ENCODE data around the gene TDRD12.

Gene TDRD12

DNA sequence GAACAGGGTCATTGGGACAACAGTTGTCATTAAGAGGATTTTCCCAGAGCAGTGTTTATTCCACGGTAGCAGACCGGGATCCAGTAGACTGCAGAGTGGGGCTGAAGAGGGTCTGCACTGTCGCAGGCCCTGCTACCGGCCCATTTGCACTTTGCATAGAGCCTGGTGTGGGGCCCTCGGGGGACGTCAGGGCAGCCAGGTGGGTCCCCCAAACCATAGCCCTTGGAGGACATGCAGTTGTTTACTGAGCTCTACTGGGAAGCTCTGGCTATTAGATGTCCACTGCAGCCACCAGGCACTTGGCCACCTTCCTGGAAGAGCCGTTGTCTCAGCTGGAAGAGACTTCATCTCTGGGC lies 104.2 kb downstream of the TDRD12 start:
- DNase-seq (ENCODE audit: low spot score): no peak
- in situ Hi-C loops (cut with MboI; ENCODE audit: low sequenced_read_pairs, unreplicated experiment): no loop called here
- TF ChIP-seq, protein P1, sequence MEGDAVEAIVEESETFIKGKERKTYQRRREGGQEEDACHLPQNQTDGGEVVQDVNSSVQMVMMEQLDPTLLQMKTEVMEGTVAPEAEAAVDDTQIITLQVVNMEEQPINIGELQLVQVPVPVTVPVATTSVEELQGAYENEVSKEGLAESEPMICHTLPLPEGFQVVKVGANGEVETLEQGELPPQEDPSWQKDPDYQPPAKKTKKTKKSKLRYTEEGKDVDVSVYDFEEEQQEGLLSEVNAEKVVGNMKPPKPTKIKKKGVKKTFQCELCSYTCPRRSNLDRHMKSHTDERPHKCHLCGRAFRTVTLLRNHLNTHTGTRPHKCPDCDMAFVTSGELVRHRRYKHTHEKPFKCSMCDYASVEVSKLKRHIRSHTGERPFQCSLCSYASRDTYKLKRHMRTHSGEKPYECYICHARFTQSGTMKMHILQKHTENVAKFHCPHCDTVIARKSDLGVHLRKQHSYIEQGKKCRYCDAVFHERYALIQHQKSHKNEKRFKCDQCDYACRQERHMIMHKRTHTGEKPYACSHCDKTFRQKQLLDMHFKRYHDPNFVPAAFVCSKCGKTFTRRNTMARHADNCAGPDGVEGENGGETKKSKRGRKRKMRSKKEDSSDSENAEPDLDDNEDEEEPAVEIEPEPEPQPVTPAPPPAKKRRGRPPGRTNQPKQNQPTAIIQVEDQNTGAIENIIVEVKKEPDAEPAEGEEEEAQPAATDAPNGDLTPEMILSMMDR (IDR thresholded peaks at IDR 0.05; ENCODE audit: borderline replicate concordance, control extremely low read depth, extremely low read depth, insufficient read depth, missing control alignments): no peak

DNA sequence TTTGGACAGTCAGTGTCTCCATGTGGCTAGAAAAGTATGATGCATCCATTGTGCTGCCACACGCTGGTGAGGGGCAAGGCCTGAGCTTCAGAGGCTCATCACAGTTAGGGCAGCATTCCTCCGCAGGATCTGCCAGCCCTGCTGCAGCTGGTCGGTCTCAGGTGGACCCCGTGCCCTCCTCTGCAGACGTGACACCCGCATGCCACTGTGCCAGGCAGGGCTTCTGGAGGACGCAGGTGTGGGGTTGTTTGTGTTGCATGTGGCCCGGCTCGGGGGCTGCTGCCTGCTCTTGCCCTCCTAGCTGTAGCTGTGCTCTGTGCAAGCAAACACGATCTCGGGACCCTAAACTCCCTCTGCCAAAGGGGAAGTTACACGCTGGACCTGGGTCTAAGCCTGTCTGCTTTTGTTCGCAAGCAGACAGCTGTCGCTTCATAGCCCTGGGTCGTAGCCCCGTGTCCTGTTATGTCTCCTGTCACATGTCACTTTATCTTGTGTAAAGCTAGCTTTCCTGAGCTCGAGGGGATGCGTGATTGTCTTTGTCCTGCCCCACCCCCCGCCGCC lies 104.7 kb downstream of the TDRD12 start:
- no peak for DNase-seq (ENCODE audit: low spot score)
- in situ Hi-C loops (cut with MboI; ENCODE audit: low sequenced_read_pairs, unreplicated experiment): no loop called here
- TF ChIP-seq, protein P1 (IDR thresholded peaks at IDR 0.05; ENCODE audit: borderline replicate concordance, control extremely low read depth, extremely low read depth, insufficient read depth, missing control alignments): no peak

GRCh38 chr19:32824916-32825608 lies 105.5 kb downstream of the TDRD12 start:
- no peak for DNase-seq (ENCODE audit: low spot score)
- TF ChIP-seq, protein P1 (IDR thresholded peaks at IDR 0.05; ENCODE audit: borderline replicate concordance, control extremely low read depth, extremely low read depth, insufficient read depth, missing control alignments): no peak
- in situ Hi-C loops (cut with MboI; ENCODE audit: low sequenced_read_pairs, unreplicated experiment): no loop called here

DNA sequence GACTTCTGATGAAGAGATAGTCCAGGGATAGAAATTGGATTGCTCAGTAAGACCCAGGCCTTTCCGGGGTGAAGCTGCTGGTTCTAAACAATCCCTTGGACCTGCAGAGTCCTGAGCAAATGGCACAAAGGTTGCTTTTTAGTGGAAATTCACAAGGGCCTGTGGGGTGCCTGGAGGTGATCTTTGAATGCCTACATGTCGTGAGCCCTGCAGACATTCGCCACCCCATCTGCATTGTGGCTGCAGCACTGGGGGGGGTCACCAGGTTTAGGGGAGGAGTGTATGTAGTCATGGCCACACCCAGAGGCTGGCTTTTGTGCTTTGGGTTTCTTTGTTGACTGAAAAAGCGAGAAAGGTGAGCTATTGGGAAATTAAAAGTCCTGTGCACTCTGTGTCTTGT lies 108.6 kb downstream of the TDRD12 start:
- TF ChIP-seq, protein P1 (IDR thresholded peaks at IDR 0.05; ENCODE audit: borderline replicate concordance, control extremely low read depth, extremely low read depth, insufficient read depth, missing control alignments): no peak
- DNase-seq (ENCODE audit: low spot score): no peak

GRCh38 chr19:32828643-32829344 lies 109.2 kb downstream of the TDRD12 start:
- TF ChIP-seq, protein P1 (IDR thresholded peaks at IDR 0.05; ENCODE audit: borderline replicate concordance, control extremely low read depth, extremely low read depth, insufficient read depth, missing control alignments): no peak
- in situ Hi-C loops (cut with MboI; ENCODE audit: low sequenced_read_pairs, unreplicated experiment): no loop called here
- no peak for DNase-seq (ENCODE audit: low spot score)

More for the DNA sequence above, 108.6 kb downstream of the TDRD12 start:
- in situ Hi-C loops (cut with MboI; ENCODE audit: low sequenced_read_pairs, unreplicated experiment): no loop called here

- in situ Hi-C loops (cut with MboI; ENCODE audit: low sequenced_read_pairs, unreplicated experiment): no loop called here
- TF ChIP-seq, protein P1 (IDR thresholded peaks at IDR 0.05; ENCODE audit: borderline replicate concordance, control extremely low read depth, extremely low read depth, insufficient read depth, missing control alignments): no peak
- DNase-seq (ENCODE audit: low spot score): no peak
Observed at GRCh38 chr19:32829345-32829896, 109.9 kb downstream of the TDRD12 start.
